GM19372 (cell line): ENCODE measurements around the gene SLC25A2.
"Not testable (repeated sequence)": the region's sequence is repeated elsewhere in the genome, so short reads cannot be mapped to it uniquely, and the experiment has no call there.

Experiments used
- ATAC-seq: cut with Tn5 transposase; IDR thresholded peaks from one replicate; pipeline ENCODE4 v1.9.1; 2021; ENCODE audit warnings: mild to moderate bottlenecking, low read depth, moderate library complexity; ENCODE audit not compliant: unreplicated experiment

SLC25A2 gene

DNA sequence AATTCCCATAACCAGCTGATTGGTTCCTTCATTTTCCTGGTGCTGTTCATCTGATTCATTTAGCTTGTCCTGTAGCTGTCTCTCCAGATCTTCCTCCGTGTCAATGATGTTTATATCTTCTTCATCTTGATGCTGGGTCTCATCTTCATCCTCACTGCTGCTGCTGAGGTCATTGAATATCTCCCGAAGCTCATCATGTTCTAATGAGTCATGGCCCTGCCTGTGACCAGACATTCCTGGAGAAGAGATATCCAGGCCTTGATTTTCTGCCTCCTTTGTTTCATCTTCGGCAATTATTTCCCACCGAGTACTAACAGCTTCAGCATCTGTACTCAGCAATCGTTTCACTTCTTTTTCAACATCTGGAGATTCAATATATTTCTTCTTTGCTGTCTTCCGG is 15.4 kb upstream of the SLC25A2 start:
- no peak for ATAC-seq

DNA sequence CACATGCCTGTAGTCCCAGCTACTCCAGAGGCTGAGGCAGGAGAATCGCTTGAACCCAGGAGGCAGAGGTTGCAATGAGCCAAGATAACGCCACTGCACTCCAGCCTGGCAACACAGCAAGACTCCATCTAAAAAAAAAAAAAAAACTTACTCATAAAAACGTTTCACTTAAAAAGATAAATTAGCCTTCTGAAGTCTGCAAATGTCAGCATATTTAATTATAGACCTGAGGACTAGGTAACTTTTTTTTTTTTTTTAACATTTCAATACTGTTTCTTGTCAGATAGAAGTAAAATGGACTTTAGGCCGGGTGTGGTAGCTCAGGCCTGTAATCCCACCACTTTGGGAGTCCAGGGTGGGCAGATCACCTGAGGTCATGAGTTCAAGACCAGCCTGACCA is 13.1 kb upstream of the SLC25A2 start:
- not testable (repeated sequence) for ATAC-seq

- no peak for ATAC-seq
These were observed 9.9 kb upstream of the SLC25A2 start for GRCh38 chr5:141313711-141314110.

DNA sequence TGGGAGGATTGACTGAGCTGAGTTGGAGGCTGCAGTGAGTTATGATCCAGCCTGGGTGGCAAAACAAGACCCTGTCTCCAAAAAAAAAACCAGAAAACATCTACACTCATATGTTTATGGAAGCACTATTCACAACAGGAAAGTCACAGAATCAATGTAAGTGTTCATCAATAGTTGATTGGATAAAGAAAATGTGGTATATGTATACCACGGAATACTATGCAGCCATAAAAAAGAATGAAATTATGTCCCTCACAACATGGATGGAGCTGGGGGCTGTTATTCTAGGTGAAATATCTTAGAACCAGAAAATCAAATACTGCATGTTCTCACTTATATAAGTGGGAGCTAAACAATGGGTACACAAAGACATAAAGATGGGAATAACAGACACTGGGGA is 2.8 kb upstream of the SLC25A2 start:
- no peak for ATAC-seq

DNA sequence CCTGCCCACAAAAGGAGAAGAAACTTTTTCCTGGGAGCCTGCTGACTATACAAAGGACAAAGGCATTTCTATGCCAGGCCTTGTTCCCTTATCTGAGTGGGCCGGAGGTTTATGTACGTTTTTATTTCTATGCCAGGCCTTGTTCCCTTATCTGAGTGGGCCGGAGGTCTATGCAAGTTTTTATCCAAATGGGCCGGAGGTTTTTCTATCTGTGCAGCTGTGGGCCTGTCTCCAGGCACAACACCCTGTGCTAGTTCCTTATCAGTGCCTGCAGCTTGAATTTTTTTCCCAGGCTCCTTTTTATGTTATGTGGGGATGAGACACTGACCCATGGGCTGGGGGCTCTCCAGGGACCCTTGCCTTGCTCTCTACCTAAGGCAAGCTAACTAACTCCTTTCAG is 5.5 kb downstream of the SLC25A2 start:
- ATAC-seq, result no peak

DNA sequence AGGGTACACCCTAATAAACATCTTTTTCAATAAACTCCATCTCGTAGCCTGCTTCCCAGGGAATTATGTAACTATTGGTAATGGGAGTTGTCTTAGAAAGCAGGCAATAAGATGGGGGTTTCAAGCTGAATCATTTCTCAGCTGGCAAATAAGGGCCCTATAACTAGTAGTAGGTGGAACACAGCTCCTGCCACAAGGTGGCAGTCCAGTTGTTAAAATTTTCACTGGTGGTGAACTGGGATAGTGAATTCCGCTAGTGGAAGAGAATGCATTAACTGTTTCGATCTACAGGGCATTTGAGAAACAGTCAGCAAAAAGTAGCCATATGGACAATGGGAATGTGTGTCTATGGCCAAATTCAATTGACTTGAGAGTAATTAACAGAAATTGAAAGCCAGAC is 30.9 kb downstream of the SLC25A2 start:
- no peak for ATAC-seq

DNA sequence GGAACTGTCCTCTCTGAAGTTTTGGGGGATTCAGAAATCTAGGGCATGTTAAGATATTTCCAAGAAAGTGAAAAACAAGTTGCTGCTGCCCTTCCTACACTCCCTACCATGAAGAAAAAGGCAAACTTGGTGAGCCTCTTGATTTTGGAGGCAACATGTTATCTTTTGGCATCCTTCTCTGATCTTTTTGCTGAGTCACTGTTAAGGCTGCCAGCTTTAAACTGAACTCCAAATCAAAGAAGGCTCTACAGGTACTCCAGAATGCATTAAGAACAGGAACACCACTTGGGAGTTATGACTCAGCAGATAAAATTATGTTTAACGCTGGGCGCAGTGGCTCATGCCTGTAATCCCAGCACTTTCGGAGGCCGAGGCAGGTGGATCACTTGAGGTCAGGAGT is 34.7 kb downstream of the SLC25A2 start:
- no peak for ATAC-seq

- no peak for ATAC-seq
These were observed 42.7 kb downstream of the SLC25A2 start for GRCh38 chr5:141261238-141261546.

DNA sequence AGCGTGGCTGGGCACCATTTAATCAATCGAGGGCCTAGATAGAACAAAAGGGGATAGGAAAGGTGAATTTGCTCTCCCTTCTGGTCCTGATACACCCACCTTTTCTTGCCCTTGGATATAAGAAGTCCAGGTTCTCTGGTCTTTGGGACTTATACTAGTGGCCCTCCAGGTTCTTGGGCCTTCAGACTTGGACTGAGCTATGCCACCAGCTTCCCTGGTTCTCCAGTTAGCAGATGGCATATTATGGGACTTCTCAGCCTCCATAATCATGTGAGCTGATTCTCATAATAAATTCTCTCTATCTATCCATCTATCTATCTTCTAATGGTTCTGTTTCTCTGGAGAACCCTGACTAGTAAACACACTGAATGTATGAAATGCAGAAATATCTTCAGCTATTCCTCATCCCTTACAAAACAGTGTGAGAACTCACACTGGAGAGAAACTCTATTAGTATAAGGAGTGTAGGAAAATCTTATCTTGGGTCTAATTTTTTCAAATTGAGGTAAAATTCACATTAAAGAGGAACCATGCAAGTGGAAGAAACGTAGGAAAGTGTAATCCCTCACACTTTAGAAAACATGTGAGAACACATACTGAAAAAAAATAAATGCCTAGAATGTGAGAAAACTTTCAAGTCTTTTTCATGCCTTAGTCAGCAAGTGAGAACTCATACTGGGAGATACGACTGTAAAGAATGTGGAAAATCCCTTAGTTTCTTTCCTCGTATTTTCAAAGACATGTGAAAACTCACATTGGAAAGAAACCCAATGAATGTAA is 43.2 kb downstream of the SLC25A2 start:
- no peak for ATAC-seq

DNA sequence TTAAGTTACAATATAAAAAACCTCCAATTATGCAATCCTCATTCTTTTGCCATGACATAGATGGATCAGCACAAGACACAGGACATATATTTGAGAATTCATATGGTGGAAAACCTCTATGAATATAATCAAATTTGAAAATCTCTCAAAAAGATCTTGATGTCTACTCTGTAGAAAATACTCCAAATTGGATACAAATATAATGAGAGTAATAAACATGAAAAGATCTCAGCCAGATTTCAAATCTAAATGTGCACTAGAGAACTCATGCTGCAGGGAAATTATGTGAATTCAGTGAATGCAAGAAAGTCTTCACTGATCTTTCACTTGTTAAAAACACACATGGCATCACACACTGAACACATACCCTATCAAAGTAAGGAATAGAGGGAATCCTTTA is 44.9 kb downstream of the SLC25A2 start:
- ATAC-seq, result no peak

DNA sequence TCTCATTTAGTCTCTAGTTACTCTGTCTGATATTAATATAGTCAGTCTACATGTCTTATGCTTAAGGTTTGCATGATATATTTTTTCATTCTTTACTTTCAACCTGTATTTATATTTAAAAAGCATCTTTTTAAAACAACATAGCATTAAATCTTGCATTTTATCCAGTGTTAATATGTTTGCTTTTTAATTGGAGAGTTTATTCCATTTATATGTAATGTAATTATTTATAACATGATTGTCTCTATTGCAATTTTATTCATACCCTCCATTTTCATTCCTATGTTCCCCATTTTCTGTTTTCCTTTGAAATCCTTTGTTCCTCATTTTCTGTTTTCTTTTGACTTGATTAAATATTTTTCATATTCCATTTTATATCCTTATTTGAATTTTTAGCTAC is 45.4 kb downstream of the SLC25A2 start:
- no peak for ATAC-seq
